Keratinocyte (primary cell): Measurements from ENCODE around the gene ACSL4.

ENCODE experiments used
- EZH2 ChIP-seq: IDR thresholded peaks from one replicate; pipeline ENCODE4 v1.6.1; 2012; ENCODE audit warnings: inconsistent platforms, mild to moderate bottlenecking, low read length, moderate library complexity
- TF ChIP-seq, protein P1 (sequence below), 3 experiments: IDR thresholded peaks in 1 of 3; conservative IDR thresholded peaks in 1 of 3; optimal IDR thresholded peaks in 1 of 3; 2 replicates in 2 of 3; 3 replicates in 1 of 3; pipeline versions ENCODE3 to v1.5.1; 2011; ENCODE audit warnings: low read length in 3 of 3, mild to moderate bottlenecking in 3 of 3, moderate library complexity in 2 of 3, control low read depth in 1 of 3, inconsistent platforms in 1 of 3; ENCODE audit not compliant: insufficient read depth in 2 of 3; ENCODE audit errors: extremely low read depth in 1 of 3

GRCh38 chrX:109614951-109615350 is 118.1 kb downstream of the ACSL4 start:
- TF ChIP-seq, protein P1, sequence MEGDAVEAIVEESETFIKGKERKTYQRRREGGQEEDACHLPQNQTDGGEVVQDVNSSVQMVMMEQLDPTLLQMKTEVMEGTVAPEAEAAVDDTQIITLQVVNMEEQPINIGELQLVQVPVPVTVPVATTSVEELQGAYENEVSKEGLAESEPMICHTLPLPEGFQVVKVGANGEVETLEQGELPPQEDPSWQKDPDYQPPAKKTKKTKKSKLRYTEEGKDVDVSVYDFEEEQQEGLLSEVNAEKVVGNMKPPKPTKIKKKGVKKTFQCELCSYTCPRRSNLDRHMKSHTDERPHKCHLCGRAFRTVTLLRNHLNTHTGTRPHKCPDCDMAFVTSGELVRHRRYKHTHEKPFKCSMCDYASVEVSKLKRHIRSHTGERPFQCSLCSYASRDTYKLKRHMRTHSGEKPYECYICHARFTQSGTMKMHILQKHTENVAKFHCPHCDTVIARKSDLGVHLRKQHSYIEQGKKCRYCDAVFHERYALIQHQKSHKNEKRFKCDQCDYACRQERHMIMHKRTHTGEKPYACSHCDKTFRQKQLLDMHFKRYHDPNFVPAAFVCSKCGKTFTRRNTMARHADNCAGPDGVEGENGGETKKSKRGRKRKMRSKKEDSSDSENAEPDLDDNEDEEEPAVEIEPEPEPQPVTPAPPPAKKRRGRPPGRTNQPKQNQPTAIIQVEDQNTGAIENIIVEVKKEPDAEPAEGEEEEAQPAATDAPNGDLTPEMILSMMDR (optimal IDR thresholded peaks at IDR 0.05 in 1 of 3, IDR thresholded peaks at IDR 0.05 in 1 of 3, conservative IDR thresholded peaks at IDR 0.05 in 1 of 3; ENCODE audit: extremely low read depth in 1 of 3, insufficient read depth in 2 of 3, low read length in 3 of 3), result no peak
- TF ChIP-seq EZH2, result no peak
